OCI-LY7 (cell line): ENCODE data around the gene CDH2. TPM values are rescaled to one million over a fixed set of nuclear protein-coding genes. Genes with fewer than 3 reads are reported as not detected.

Experiments used
- BruUV-seq: library from RNA; stranded (reverse); fragments of 400-500 nt; replicated peaks from 2 replicates; lab custom pipeline; 2021; lab: Mats Ljungman, UMichigan
- CTCF ChIA-PET: fragments of 300-600 bp; sonication (Branson Sonifier 250); formaldehyde crosslinking; loops from one replicate; lab custom pipeline; 2022; ENCODE audit warnings: antibody characterized with exemption; ENCODE audit not compliant: unreplicated experiment; lab: Charles Lee
- POLR2A ChIA-PET: fragments of 300-600 bp; sonication (Branson Sonifier 250); formaldehyde crosslinking; loops from one replicate; lab custom pipeline; 2022; ENCODE audit warnings: antibody characterized with exemption; lab: Charles Lee
- DNase-seq: peaks from one replicate; pipeline ENCODE4 v3.0.0-alpha.2; 2015; ENCODE audit warnings: low spot score
- H2AFZ ChIP-seq: fragments of 200-600 bp; sonication (generic), shearing (Covaris generic); 2 replicates; pipeline ENCODE4 v1.6.1; 2014; ENCODE audit warnings: mild to moderate bottlenecking, antibody characterized with exemption, low read length, moderate library complexity
- H3K27ac ChIP-seq: fragments of 200-600 bp; sonication (generic); 2 replicates; pipeline ENCODE4 v1.5.1; 2014; ENCODE audit warnings: mixed run types, low read depth, mild to moderate bottlenecking, moderate library complexity, low read length, inconsistent platforms; ENCODE audit not compliant: poor library complexity, severe bottlenecking
- H3K36me3 ChIP-seq: fragments of 200-600 bp; sonication (generic); 2 replicates; pipeline ENCODE4 v1.6.1; 2014; ENCODE audit warnings: mild to moderate bottlenecking, antibody characterized with exemption, low read length, moderate library complexity, mixed read lengths; ENCODE audit not compliant: insufficient read depth
- H3K4me1 ChIP-seq: fragments of 200-600 bp; sonication (generic); 2 replicates; pipeline ENCODE4 v1.5.1; 2014; ENCODE audit warnings: mild to moderate bottlenecking, low read length; ENCODE audit not compliant: insufficient read depth, poor library complexity, severe bottlenecking
- H3K4me2 ChIP-seq: fragments of 200-600 bp; sonication (generic); 2 replicates; pipeline ENCODE4 v1.6.1; 2014; ENCODE audit warnings: mild to moderate bottlenecking, low read length
- H3K4me3 ChIP-seq: fragments of 200-600 bp; sonication (generic); 2 replicates; pipeline ENCODE4 v1.5.1; 2014; ENCODE audit warnings: mild to moderate bottlenecking, low read depth, low read length; ENCODE audit not compliant: poor library complexity, severe bottlenecking
- H3K79me2 ChIP-seq: fragments of 200-600 bp; sonication (generic); 2 replicates; pipeline ENCODE4 v1.6.1; 2016; ENCODE audit warnings: low read depth, mild to moderate bottlenecking, low read length, moderate library complexity, mixed read lengths; ENCODE audit not compliant: insufficient read depth
- H3K9me2 ChIP-seq: fragments of 200-600 bp; sonication (generic); 2 replicates; pipeline ENCODE4 v1.6.1; 2016; ENCODE audit warnings: mild to moderate bottlenecking, low read length, mixed read lengths; ENCODE audit not compliant: insufficient read depth
- H3K9me3 ChIP-seq: fragments of 200-600 bp; sonication (generic); 2 replicates; pipeline ENCODE4 v1.6.1; 2014; ENCODE audit warnings: mild to moderate bottlenecking, mixed run types, low read length, mixed read lengths
- H4K20me1 ChIP-seq: fragments of 200-600 bp; sonication (generic); 2 replicates; pipeline ENCODE4 v1.6.1; 2014; ENCODE audit warnings: mild to moderate bottlenecking, antibody characterized with exemption, low read length, moderate library complexity, mixed read lengths; ENCODE audit not compliant: insufficient read depth
- CTCF ChIP-seq: fragments of 200-600 bp; sonication (generic); conservative IDR thresholded peaks from 2 replicates; pipeline ENCODE4 v1.5.1; 2014; ENCODE audit warnings: mild to moderate bottlenecking, antibody characterized with exemption, low read length, moderate library complexity, mixed read lengths
- EZH2phosphoT487 ChIP-seq: fragments of 200-600 bp; sonication (generic); IDR thresholded peaks from 2 replicates; pipeline ENCODE4 v1.6.1; 2018; ENCODE audit warnings: low read depth, borderline replicate concordance, mild to moderate bottlenecking, mixed run types, antibody characterized with exemption, low read length, moderate library complexity, mixed read lengths
- intact Hi-C: fragments of 100-400 bp; cut with micrococcal nuclease; formaldehyde crosslinking; loops from one replicate; pipeline ENCODE4 v1.10.0; 2022; ENCODE audit not compliant: unreplicated experiment
- total RNA-seq, 2 experiments: library from RNA; depleted of rRNA in 1 of 2; stranded (reverse); fragments of >200 nt in 1 of 2; shearing (Covaris generic) in 1 of 2; gene quantifications; 2 replicates each; pipeline ENCODE4 v1.2.3, GENCODE V29; 2014 to 2022

CDH2 gene
- total RNA-seq, 2 experiments from 2014 or later, result not detected

- POLR2A ChIA-PET, result no interaction called here
These were observed 66.0 kb downstream of the CDH2 start for GRCh38 chr18:28110924-28111323.

GRCh38 chr18:28109781-28110560 lies 67.0 kb downstream of the CDH2 start:
- Histone ChIP-seq H3K4me3 (no peak overlapping the region), H2AFZ (no peak overlapping the region), H3K27ac (no peak overlapping the region), H3K9me3 (no peaks in the 10 kb centered on the region), H3K79me2 (no peaks in the 10 kb centered on the region), H3K36me3 (no peaks in the 10 kb centered on the region), H3K4me2 (no peak overlapping the region), H4K20me1 (no peaks in the 10 kb centered on the region), H3K4me1 (no peaks in the 10 kb centered on the region), H3K9me2 (no peaks in the 10 kb centered on the region)
- TF ChIP-seq EZH2phosphoT487 (no peak), CTCF (no peak)
- ChIA-PET CTCF (no interaction called here), POLR2A (no interaction called here)
- intact Hi-C loops, result no loop called here
- no TSS peak for BruUV-seq
- no peak for DNase-seq

More at GRCh38 chr18:28110924-28111323, 66.0 kb downstream of the CDH2 start:
- no peaks in the 10 kb centered on the region for H3K9me2 ChIP-seq
- no peaks in the 10 kb centered on the region for H3K36me3 ChIP-seq
- no peaks in the 10 kb centered on the region for H3K9me3 ChIP-seq
- CTCF ChIA-PET, result no interaction called here
- H3K79me2 ChIP-seq, result no peaks in the 10 kb centered on the region
- no peak overlapping the region for H3K4me2 ChIP-seq
- TF ChIP-seq CTCF (no peak), EZH2phosphoT487 (no peak)
- H3K27ac ChIP-seq, result no peak overlapping the region
- no peaks in the 10 kb centered on the region for H3K4me1 ChIP-seq
- intact Hi-C loops, result no loop called here
- BruUV-seq, result no TSS peak
- no peak overlapping the region for H2AFZ ChIP-seq
- H3K4me3 ChIP-seq, result no peak overlapping the region
- no peaks in the 10 kb centered on the region for H4K20me1 ChIP-seq
- no peak for DNase-seq

- CTCF ChIA-PET, result no interaction called here
- BruUV-seq, result no TSS peak
- no peaks in the 10 kb centered on the region for H4K20me1 ChIP-seq
These were observed 68.1 kb downstream of the CDH2 start for GRCh38 chr18:28108814-28109213.

More at GRCh38 chr18:28108814-28109213, 68.1 kb downstream of the CDH2 start:
- Histone ChIP-seq H3K36me3 (no peaks in the 10 kb centered on the region), H3K27ac (no peak overlapping the region), H3K9me3 (no peaks in the 10 kb centered on the region), H3K4me3 (no peak overlapping the region), H3K4me1 (no peaks in the 10 kb centered on the region), H2AFZ (no peak overlapping the region), H3K4me2 (no peak overlapping the region), H3K9me2 (no peaks in the 10 kb centered on the region), H3K79me2 (no peaks in the 10 kb centered on the region)
- TF ChIP-seq CTCF (0 out of 2 replicates have a peak, but pooled peaks have one; percentile 21), EZH2phosphoT487 (no peak)
- DNase-seq, result peak; percentile 1
- POLR2A ChIA-PET, result no interaction called here
- intact Hi-C loops, result no loop called here
